ENCODE data around the gene ABCD2.

The ABCD2 gene

GRCh38 chr12:39510001-39510400, 109.6 kb downstream of the ABCD2 start:
- Histone ChIP-seq H3K27me3 (replicated peaks in 2 of 5; ENCODE audit: control insufficient read depth in 4 of 5, insufficient read depth in 5 of 5, low read length in 4 of 5) (peaks cover 0 to 1% (median 0%) of the 10 kb centered on the region in 5 experiments), H3K4me3 (ENCODE audit: control insufficient read depth in 1 of 7, extremely low read depth in 1 of 7, insufficient read depth in 4 of 7, low read depth in 2 of 7, low read length in 6 of 7) (no peak overlapping the region), H3K9me3 (ENCODE audit: control extremely low read depth in 1 of 5, control insufficient read depth in 4 of 5, insufficient read depth in 2 of 5, low read depth in 1 of 5, low read length in 4 of 5) (peaks cover 0 to 17% (median 4%) of the 10 kb centered on the region in 5 experiments), H3K4me1 (ENCODE audit: control extremely low read depth in 1 of 4, control insufficient read depth in 4 of 4, insufficient read depth in 4 of 4, low read length in 3 of 4) (no peaks in the 10 kb centered on the region), H3K27ac (ENCODE audit: insufficient read depth in 1 of 2, low read depth in 1 of 2, low read length in 2 of 2, poor library complexity in 1 of 2, severe bottlenecking in 2 of 2) (no peak overlapping the region), H3K36me3 (ENCODE audit: control insufficient read depth in 4 of 4, insufficient read depth in 4 of 4, low read length in 3 of 4) (no peaks in the 10 kb centered on the region)
- ChIA-PET CTCF (no interaction called here), POLR2A (no interaction called here)
- WGBS (ENCODE audit: insufficient coverage) = no CpG with 5 or more reads among the region's 1 CpG
- DNase-seq = no peak

- DNase-seq = no peak
- no peak overlapping the region for H3K27ac ChIP-seq (ENCODE audit: insufficient read depth in 1 of 2, low read depth in 1 of 2, low read length in 2 of 2, poor library complexity in 1 of 2, severe bottlenecking in 2 of 2)
- no peak overlapping the region for H3K4me3 ChIP-seq (ENCODE audit: control insufficient read depth in 1 of 7, extremely low read depth in 1 of 7, insufficient read depth in 4 of 7, low read depth in 2 of 7, low read length in 6 of 7)
- H3K27me3 ChIP-seq (replicated peaks in 2 of 5; ENCODE audit: control insufficient read depth in 4 of 5, insufficient read depth in 5 of 5, low read length in 4 of 5) = peaks cover 0 to 1% (median 0%) of the 10 kb centered on the region in 5 experiments
- H3K4me1 ChIP-seq (ENCODE audit: control extremely low read depth in 1 of 4, control insufficient read depth in 4 of 4, insufficient read depth in 4 of 4, low read length in 3 of 4) = no peaks in the 10 kb centered on the region
- no peaks in the 10 kb centered on the region for H3K36me3 ChIP-seq (ENCODE audit: control insufficient read depth in 4 of 4, insufficient read depth in 4 of 4, low read length in 3 of 4)
- POLR2A ChIA-PET = no interaction called here
- peaks cover 0 to 9% (median 4%) of the 10 kb centered on the region in 5 experiments for H3K9me3 ChIP-seq (ENCODE audit: control extremely low read depth in 1 of 5, control insufficient read depth in 4 of 5, insufficient read depth in 2 of 5, low read depth in 1 of 5, low read length in 4 of 5)
- CTCF ChIA-PET = no interaction called here
Observed at GRCh38 chr12:39505554-39505953, 114.0 kb downstream of the ABCD2 start.

GRCh38 chr12:39505023-39505422, 114.6 kb downstream of the ABCD2 start:
- Histone ChIP-seq H3K9me3 (ENCODE audit: control extremely low read depth in 1 of 5, control insufficient read depth in 4 of 5, insufficient read depth in 2 of 5, low read depth in 1 of 5, low read length in 4 of 5) (peaks cover 0 to 5% (median 2%) of the 10 kb centered on the region in 5 experiments), H3K4me3 (ENCODE audit: control insufficient read depth in 1 of 7, extremely low read depth in 1 of 7, insufficient read depth in 4 of 7, low read depth in 2 of 7, low read length in 6 of 7) (no peak overlapping the region), H3K27me3 (replicated peaks in 2 of 5; ENCODE audit: control insufficient read depth in 4 of 5, insufficient read depth in 5 of 5, low read length in 4 of 5) (peaks cover 0 to 1% (median 0%) of the 10 kb centered on the region in 5 experiments), H3K27ac (ENCODE audit: insufficient read depth in 1 of 2, low read depth in 1 of 2, low read length in 2 of 2, poor library complexity in 1 of 2, severe bottlenecking in 2 of 2) (no peak overlapping the region), H3K36me3 (ENCODE audit: control insufficient read depth in 4 of 4, insufficient read depth in 4 of 4, low read length in 3 of 4) (no peaks in the 10 kb centered on the region), H3K4me1 (ENCODE audit: control extremely low read depth in 1 of 4, control insufficient read depth in 4 of 4, insufficient read depth in 4 of 4, low read length in 3 of 4) (no peaks in the 10 kb centered on the region)
- DNase-seq = no peak
- ChIA-PET CTCF (no interaction called here), POLR2A (no interaction called here)
- no CpG with 5 or more reads among the region's 2 CpGs for WGBS (ENCODE audit: insufficient coverage)

GRCh38 chr12:39503439-39503838, 116.2 kb downstream of the ABCD2 start:
- CTCF ChIA-PET = no interaction called here

GRCh38 chr12:39502726-39503125, 116.9 kb downstream of the ABCD2 start:
- H3K36me3 ChIP-seq (ENCODE audit: control insufficient read depth in 4 of 4, insufficient read depth in 4 of 4, low read length in 3 of 4) = no peaks in the 10 kb centered on the region
- no peaks in the 10 kb centered on the region for H3K4me1 ChIP-seq (ENCODE audit: control extremely low read depth in 1 of 4, control insufficient read depth in 4 of 4, insufficient read depth in 4 of 4, low read length in 3 of 4)
- no peaks in the 10 kb centered on the region for H3K9me3 ChIP-seq (ENCODE audit: control extremely low read depth in 1 of 5, control insufficient read depth in 4 of 5, insufficient read depth in 2 of 5, low read depth in 1 of 5, low read length in 4 of 5)
- ChIA-PET CTCF (interaction anchor here (1.0 kb wide), 1 partner anchor 9 kb away, joined by 4 read pairs; no protein-coding TSS in a partner anchor), POLR2A (no interaction called here)
- no peaks in the 10 kb centered on the region for H3K27me3 ChIP-seq (replicated peaks in 2 of 5; ENCODE audit: control insufficient read depth in 4 of 5, insufficient read depth in 5 of 5, low read length in 4 of 5)
- H3K27ac ChIP-seq (ENCODE audit: insufficient read depth in 1 of 2, low read depth in 1 of 2, low read length in 2 of 2, poor library complexity in 1 of 2, severe bottlenecking in 2 of 2) = no peak overlapping the region
- no peak overlapping the region for H3K4me3 ChIP-seq (ENCODE audit: control insufficient read depth in 1 of 7, extremely low read depth in 1 of 7, insufficient read depth in 4 of 7, low read depth in 2 of 7, low read length in 6 of 7)
- no CpG with 5 or more reads among the region's 1 CpG for WGBS (ENCODE audit: insufficient coverage)
- DNase-seq = no peak

More at GRCh38 chr12:39503439-39503838, 116.2 kb downstream of the ABCD2 start:
- no peak overlapping the region for H3K27ac ChIP-seq (ENCODE audit: insufficient read depth in 1 of 2, low read depth in 1 of 2, low read length in 2 of 2, poor library complexity in 1 of 2, severe bottlenecking in 2 of 2)
- DNase-seq = no peak
- no peaks in the 10 kb centered on the region for H3K36me3 ChIP-seq (ENCODE audit: control insufficient read depth in 4 of 4, insufficient read depth in 4 of 4, low read length in 3 of 4)
- no peaks in the 10 kb centered on the region for H3K4me1 ChIP-seq (ENCODE audit: control extremely low read depth in 1 of 4, control insufficient read depth in 4 of 4, insufficient read depth in 4 of 4, low read length in 3 of 4)
- H3K4me3 ChIP-seq (ENCODE audit: control insufficient read depth in 1 of 7, extremely low read depth in 1 of 7, insufficient read depth in 4 of 7, low read depth in 2 of 7, low read length in 6 of 7) = no peak overlapping the region
- no peaks in the 10 kb centered on the region for H3K9me3 ChIP-seq (ENCODE audit: control extremely low read depth in 1 of 5, control insufficient read depth in 4 of 5, insufficient read depth in 2 of 5, low read depth in 1 of 5, low read length in 4 of 5)
- no CpG with 5 or more reads among the region's 1 CpG for WGBS (ENCODE audit: insufficient coverage)
- no peaks in the 10 kb centered on the region for H3K27me3 ChIP-seq (replicated peaks in 2 of 5; ENCODE audit: control insufficient read depth in 4 of 5, insufficient read depth in 5 of 5, low read length in 4 of 5)
- POLR2A ChIA-PET = no interaction called here

Measured in common myeloid progenitor, CD34-positive (primary cell).